ENCODE data around the gene GRIN1.
A peak's percentile ranks its signal among the peaks of the same experiment; 100 is the strongest.

Gene GRIN1

DNA sequence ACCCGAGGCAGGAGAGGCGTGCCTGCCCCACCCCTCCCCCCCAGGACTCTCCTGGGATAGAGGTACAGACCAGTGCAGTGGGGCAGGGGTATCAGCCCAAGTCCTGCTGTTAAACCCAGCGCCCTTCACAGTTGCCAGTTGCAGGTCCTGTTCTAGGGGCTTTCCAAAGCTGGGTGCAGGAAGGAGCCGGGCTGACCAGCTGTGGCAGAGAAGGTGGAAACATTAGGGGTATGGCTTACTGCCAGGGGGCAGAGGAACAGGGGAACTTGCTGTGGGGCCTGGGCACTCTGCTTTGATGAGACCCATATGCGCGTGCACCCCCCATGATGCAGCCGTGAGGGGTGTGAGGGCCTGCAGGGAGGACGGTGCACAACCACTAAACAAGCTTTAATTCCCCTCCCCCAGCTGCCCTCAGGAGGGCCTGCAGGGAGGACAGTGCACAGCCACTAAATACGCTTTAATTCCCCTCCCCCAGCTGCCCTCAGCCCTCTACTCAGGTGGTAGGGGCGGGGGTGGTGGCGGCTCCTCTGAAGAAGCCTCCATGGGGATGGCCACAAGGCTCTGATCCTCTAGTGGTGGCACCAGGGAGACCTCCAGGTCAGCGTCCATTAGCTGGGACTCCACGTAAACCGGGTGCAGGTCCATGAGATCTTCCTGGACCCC, 31.7 kb downstream of the GRIN1 start:
- H3K27ac ChIP-seq, result no peak overlapping the region
- peaks cover 0 to 98% (median 14%) of the 10 kb centered on the region in 11 experiments; a peak in 16 of 22 replicates for H3K27me3 ChIP-seq
- peaks cover 33 to 99% (median 97%) of the 10 kb centered on the region in 10 experiments for H3K4me1 ChIP-seq
- TF ChIP-seq Cebpa-rat (IDR thresholded peaks at IDR 0.05), result no peak
- no peaks in the 10 kb centered on the region for H3K36me3 ChIP-seq
- H3K4me2 ChIP-seq, result peak overlapping the region in 10 of 11 experiments; percentile 96 to 100 (median 100); a peak in 18 of 22 replicates
- H3K4me3 ChIP-seq, result peak overlapping the region in 4 of 10 experiments; percentile 58 to 70 (median 67); a peak in 5 of 20 replicates
- H4K20me1 ChIP-seq, result peaks cover 0 to 91% (median 33%) of the 10 kb centered on the region in 11 experiments; a peak in 18 of 22 replicates
- peak overlapping the region in 1 of 11 experiments; percentile 78; a peak in 2 of 22 replicates for H3K9ac ChIP-seq
- H3K9me3 ChIP-seq (replicated peaks in 1 of 11), result no peaks in the 10 kb centered on the region

DNA sequence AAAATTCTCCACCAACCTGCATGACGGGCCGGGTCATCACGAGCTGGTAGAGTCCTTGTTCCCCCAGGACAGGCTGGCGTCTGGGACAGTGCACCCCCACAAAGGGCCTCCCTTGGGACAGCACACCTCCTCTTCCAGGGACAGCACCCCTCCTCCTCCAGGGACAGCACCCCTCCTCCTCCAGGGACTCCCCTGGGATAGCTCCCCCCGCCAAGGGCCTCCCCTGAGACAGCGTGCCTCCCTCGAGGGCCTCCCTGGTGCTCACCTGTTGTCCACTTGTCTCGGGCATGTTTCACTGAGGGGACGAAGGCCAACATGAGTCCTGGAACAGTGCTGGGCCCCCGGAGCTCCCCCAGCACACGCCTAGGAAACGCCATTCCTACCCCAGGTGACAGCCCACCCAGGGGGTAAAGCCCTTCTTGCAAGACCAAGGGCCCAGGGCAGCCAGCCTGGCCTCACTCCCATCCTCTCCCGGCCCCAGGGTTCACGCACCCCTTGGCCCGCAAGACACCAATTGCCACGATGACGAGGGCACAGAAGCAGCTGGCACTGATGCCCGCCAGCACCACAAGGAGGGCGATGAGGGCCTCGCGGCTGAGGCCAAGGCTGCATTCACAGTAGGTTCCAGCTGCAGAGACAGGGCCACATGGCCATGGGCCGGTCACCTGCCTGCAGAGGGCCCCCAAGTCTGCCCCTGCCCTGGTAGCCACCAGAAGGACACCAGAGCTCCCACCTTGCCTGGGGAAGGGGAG, 32.4 kb downstream of the GRIN1 start:
- peaks cover 33 to 98% (median 96%) of the 10 kb centered on the region in 10 experiments for H3K4me1 ChIP-seq
- peak overlapping the region in 4 of 11 experiments; percentile 37 to 63 (median 62); a peak in 7 of 22 replicates for H3K9ac ChIP-seq
- H3K4me3 ChIP-seq, result peak overlapping the region in 2 of 10 experiments; percentile 21 to 32; a peak in 1 of 20 replicates
- no peaks in the 10 kb centered on the region for H3K9me3 ChIP-seq (replicated peaks in 1 of 11)
- peak overlapping the region in 9 of 11 experiments; percentile 81 to 100 (median 100); a peak in 18 of 22 replicates for H3K4me2 ChIP-seq
- H3K27me3 ChIP-seq, result peaks cover 0 to 91% (median 9%) of the 10 kb centered on the region in 11 experiments; a peak in 16 of 22 replicates
- H3K36me3 ChIP-seq, result no peaks in the 10 kb centered on the region
- TF ChIP-seq Cebpa-rat (IDR thresholded peaks at IDR 0.05), result no peak
- peak overlapping the region in 3 of 11 experiments; percentile 38 to 64 (median 55); a peak in 3 of 22 replicates for H3K27ac ChIP-seq
- H4K20me1 ChIP-seq, result peaks cover 0 to 91% (median 33%) of the 10 kb centered on the region in 11 experiments; a peak in 19 of 22 replicates

DNA sequence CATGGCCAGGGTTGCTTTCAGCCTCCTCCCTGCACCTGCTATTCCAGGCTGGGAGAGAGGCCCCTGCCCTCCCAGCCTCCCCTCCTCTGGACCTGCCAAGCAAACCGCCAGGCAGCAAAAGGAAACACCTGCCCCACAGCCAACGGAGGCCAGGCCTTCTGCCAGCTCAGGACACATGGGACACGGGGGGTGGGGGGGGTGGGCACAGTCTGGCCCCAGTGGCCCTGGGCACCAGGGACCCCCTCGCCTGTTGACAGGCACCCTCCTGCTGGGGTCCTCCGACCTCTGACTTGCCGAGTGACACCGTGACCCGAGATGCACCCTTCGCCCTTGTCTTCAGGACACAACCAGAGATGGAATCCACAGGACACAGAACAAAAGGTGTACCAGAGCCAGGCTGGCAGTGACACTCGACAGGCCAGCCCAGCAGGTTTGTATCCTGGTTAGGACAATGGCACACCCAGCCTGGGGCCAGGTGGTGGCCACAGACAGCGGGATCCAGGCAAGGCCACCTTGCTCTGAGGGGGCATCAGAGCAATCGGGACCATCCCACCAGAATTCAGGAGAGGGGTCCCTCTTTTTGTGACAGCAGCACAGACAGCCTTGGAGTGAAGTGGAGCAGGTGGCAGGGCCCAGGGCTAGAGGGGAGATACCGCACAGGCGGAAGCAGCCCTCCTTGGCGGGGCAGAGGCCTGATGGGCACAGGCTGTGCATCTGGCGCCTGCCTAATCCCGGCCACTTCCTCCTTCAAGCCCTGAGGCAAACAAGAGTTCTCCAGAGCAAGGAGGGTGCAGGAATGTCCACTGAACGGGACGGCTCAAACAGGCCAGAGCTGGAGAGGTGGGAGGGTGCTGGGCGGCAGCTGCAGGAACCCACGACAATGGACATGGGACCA, 34.2 kb downstream of the GRIN1 start:
- Histone ChIP-seq H3K9me3 (replicated peaks in 1 of 11) (no peaks in the 10 kb centered on the region), H3K4me1 (peaks cover 33 to 86% (median 82%) of the 10 kb centered on the region in 10 experiments), H3K4me2 (peak overlapping the region; percentile 60 to 100 (median 99)), H3K9ac (peak overlapping the region in 7 of 11 experiments; percentile 11 to 74 (median 58); a peak in 11 of 22 replicates), H4K20me1 (peaks cover 0 to 79% (median 34%) of the 10 kb centered on the region in 11 experiments; a peak in 18 of 22 replicates), H3K27me3 (peaks cover 0 to 72% (median 0%) of the 10 kb centered on the region in 11 experiments; a peak in 12 of 22 replicates), H3K36me3 (peaks cover 7 to 16% (median 13%) of the 10 kb centered on the region in 11 experiments; a peak in 19 of 22 replicates), H3K27ac (peak overlapping the region in 7 of 11 experiments; percentile 11 to 68 (median 50); a peak in 11 of 22 replicates), H3K4me3 (peak overlapping the region in 5 of 10 experiments; percentile 16 to 53 (median 21); a peak in 5 of 20 replicates)
- no peak for TF ChIP-seq Cebpa-rat (IDR thresholded peaks at IDR 0.05)

DNA sequence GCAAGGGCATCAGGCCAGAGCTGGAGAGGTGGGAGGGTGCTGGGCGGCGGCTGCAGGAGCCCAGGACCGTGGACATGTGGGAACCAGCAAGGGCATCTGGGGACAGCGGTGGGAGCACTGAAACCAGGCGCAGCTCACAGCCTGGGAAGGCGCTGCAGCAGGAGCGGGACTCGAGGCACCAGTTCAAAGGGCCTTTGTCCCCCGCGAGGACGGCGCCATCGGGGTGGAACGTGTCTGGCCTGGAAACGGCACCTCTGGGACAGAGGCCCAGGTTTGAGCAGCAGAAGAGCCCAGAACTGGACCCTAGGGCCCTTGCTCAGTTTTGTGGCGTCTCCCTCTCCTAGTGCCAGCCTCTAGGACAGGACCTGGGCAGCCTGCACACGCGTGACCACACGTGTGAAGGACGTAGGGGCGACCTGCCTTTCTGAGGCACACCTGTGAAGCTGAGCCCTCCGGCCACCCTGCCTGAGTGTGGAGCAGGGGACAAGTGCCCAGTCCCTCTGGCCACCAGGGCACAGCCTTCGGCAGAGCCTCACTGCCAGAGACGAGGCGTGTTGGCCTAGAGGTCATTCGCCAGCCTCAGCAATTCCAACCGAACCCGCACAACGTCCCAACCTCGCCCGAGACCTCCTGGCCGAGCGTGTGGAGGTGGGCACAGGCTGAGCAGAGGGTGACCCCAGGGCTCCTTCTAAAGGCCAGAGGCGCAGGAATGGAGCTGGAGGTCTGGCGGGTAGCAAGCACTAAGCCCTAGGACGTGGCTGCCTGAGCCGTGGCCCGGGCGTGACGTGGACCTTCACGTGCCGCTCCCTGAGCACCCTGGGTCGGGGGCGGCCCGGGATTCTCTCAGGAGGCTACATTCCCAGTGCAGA, 35.1 kb downstream of the GRIN1 start:
- TF ChIP-seq Cebpa-rat (IDR thresholded peaks at IDR 0.05), result no peak
- Histone ChIP-seq H3K27me3 (peaks cover 0 to 64% (median 0%) of the 10 kb centered on the region in 11 experiments; a peak in 12 of 22 replicates), H3K36me3 (peaks cover 8 to 25% (median 21%) of the 10 kb centered on the region in 11 experiments; a peak in 20 of 22 replicates), H3K4me2 (peak overlapping the region; percentile 60 to 100 (median 99)), H3K9ac (peak overlapping the region in 8 of 11 experiments; percentile 13 to 74 (median 48); a peak in 13 of 22 replicates), H3K27ac (peak overlapping the region in 7 of 11 experiments; percentile 11 to 68 (median 50); a peak in 12 of 22 replicates), H3K4me3 (peak overlapping the region in 5 of 10 experiments; percentile 16 to 53 (median 21); a peak in 4 of 20 replicates), H3K4me1 (peaks cover 39 to 84% (median 81%) of the 10 kb centered on the region in 10 experiments), H4K20me1 (peaks cover 0 to 85% (median 37%) of the 10 kb centered on the region in 11 experiments; a peak in 18 of 22 replicates), H3K9me3 (replicated peaks in 1 of 11) (no peaks in the 10 kb centered on the region)

GRCh38 chr9:137174722-137175293, 35.9 kb downstream of the GRIN1 start:
- Histone ChIP-seq H3K4me1 (peaks cover 37 to 79% (median 75%) of the 10 kb centered on the region in 10 experiments), H3K9me3 (replicated peaks in 1 of 11) (no peaks in the 10 kb centered on the region), H3K4me2 (peak overlapping the region; percentile 18 to 100 (median 99); a peak in 20 of 22 replicates), H3K27me3 (peaks cover 0 to 56% (median 0%) of the 10 kb centered on the region in 11 experiments; a peak in 10 of 22 replicates), H3K9ac (peak overlapping the region in 5 of 11 experiments; percentile 13 to 74 (median 62); a peak in 9 of 22 replicates), H3K4me3 (peak overlapping the region in 2 of 10 experiments; percentile 41 to 53; a peak in 3 of 20 replicates), H3K36me3 (peaks cover 14 to 32% (median 29%) of the 10 kb centered on the region in 11 experiments), H3K27ac (peak overlapping the region in 5 of 11 experiments; percentile 11 to 68 (median 64); a peak in 6 of 22 replicates), H4K20me1 (peaks cover 0 to 85% (median 37%) of the 10 kb centered on the region in 11 experiments; a peak in 18 of 22 replicates)
- TF ChIP-seq Cebpa-rat (IDR thresholded peaks at IDR 0.05), result no peak

DNA sequence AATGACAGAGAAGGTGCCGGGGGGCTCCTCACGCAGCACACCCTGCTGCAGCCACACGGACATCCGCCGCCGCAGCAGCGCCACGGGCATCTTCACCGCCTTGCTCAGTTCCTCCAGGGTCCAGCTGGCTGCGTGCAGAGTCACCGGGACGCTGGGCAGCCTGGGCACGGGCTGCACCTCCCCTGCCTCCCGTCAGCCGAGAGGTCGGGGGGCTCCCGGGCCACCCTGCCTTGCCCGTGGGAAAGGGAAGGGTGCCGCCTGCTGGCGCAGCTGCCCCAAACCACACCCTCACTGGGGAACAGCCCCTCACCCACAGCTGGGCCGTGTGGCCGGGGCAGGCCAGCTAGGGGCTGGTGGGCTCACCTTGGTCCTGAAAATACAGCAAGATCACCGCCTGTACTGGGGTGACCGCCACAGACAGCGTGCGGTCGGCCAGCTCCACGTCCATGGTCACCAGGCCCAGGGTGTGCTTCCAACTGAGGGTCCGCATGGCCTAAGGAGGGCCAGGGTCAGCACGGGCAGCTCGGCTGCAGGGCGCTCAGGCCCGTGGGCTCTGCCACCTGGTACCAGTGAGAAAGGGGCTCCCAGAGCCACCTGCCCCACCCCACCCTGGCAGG, 36.5 kb downstream of the GRIN1 start:
- peaks cover 20 to 39% (median 36%) of the 10 kb centered on the region in 11 experiments for H3K36me3 ChIP-seq
- peak overlapping the region in 10 of 11 experiments; percentile 18 to 100 (median 63); a peak in 19 of 22 replicates for H3K4me2 ChIP-seq

More for the DNA sequence above, 36.5 kb downstream of the GRIN1 start:
- no peaks in the 10 kb centered on the region for H3K9me3 ChIP-seq (replicated peaks in 1 of 11)
- peaks cover 33 to 74% (median 68%) of the 10 kb centered on the region in 10 experiments for H3K4me1 ChIP-seq
- no peak for TF ChIP-seq Cebpa-rat (IDR thresholded peaks at IDR 0.05)
- peaks cover 0 to 85% (median 37%) of the 10 kb centered on the region in 11 experiments; a peak in 18 of 22 replicates for H4K20me1 ChIP-seq
- peak overlapping the region in 1 of 10 experiments; percentile 35; a peak in 1 of 20 replicates for H3K4me3 ChIP-seq
- H3K27ac ChIP-seq, result no peak overlapping the region
- H3K9ac ChIP-seq, result peak overlapping the region in 1 of 11 experiments; percentile 41; a peak in 2 of 22 replicates
- peaks cover 0 to 49% (median 0%) of the 10 kb centered on the region in 11 experiments; a peak in 6 of 22 replicates for H3K27me3 ChIP-seq

Data from BLaER1 treated with 17β-estradiol and CSF1 and Interleukin-3, amounts not matched to agents 10 nM and 100 nM (cell line).